ENCODE data around the gene SYNE1. TPM values are rescaled to one million over a fixed set of nuclear protein-coding genes. Genes with fewer than 3 reads are reported as not detected.

Gene SYNE1
- total RNA-seq, 2 experiments from 2014 or later: 29.5 to 35.1 TPM

- Mint-ChIP-seq H3K9me3 (no peaks in the 10 kb centered on the region), H3K27me3 (peaks cover 8% of the 10 kb centered on the region), H3K36me3 (ENCODE audit: low read depth) (no peaks in the 10 kb centered on the region), H3K4me3 (no peak overlapping the region), H3K4me1 (ENCODE audit: low read depth) (no peaks in the 10 kb centered on the region), H3K27ac (no peak overlapping the region)
- ChIA-PET CTCF (interaction anchor here (1.0 kb wide), 1 partner anchor 23 kb away, joined by 4 read pairs; no protein-coding TSS in a partner anchor), POLR2A (no interaction called here)
- intact Hi-C loops (cut with micrococcal nuclease): no loop called here
- TF ChIP-seq CTCF (IDR thresholded peaks at IDR 0.05): no peak
- DNase-seq (no peak), ATAC-seq (no peak)
Observed at GRCh38 chr6:152380351-152380767, 256.8 kb downstream of the SYNE1 start.

GRCh38 chr6:152379423-152379822, 257.7 kb downstream of the SYNE1 start:
- CTCF ChIA-PET: interaction anchor here (1.0 kb wide), 1 partner anchor 22 kb away, joined by 4 read pairs; no protein-coding TSS in a partner anchor
- ATAC-seq (no peak), DNase-seq (no peak)
- Mint-ChIP-seq H3K27me3 (peaks cover 8% of the 10 kb centered on the region), H3K36me3 (ENCODE audit: low read depth) (no peaks in the 10 kb centered on the region), H3K27ac (no peak overlapping the region), H3K4me1 (ENCODE audit: low read depth) (no peaks in the 10 kb centered on the region), H3K9me3 (no peaks in the 10 kb centered on the region), H3K4me3 (no peak overlapping the region)
- POLR2A ChIA-PET: no interaction called here
- no peak for TF ChIP-seq CTCF (IDR thresholded peaks at IDR 0.05)
- intact Hi-C loops (cut with micrococcal nuclease): no loop called here

GRCh38 chr6:152378169-152378568, 259.0 kb downstream of the SYNE1 start:
- Mint-ChIP-seq H3K27ac (no peak overlapping the region), H3K4me3 (no peak overlapping the region), H3K36me3 (ENCODE audit: low read depth) (no peaks in the 10 kb centered on the region), H3K27me3 (peaks cover 2% of the 10 kb centered on the region), H3K4me1 (ENCODE audit: low read depth) (no peaks in the 10 kb centered on the region), H3K9me3 (no peaks in the 10 kb centered on the region)
- CTCF ChIA-PET: no interaction called here
- ATAC-seq (no peak), DNase-seq (no peak)
- POLR2A ChIA-PET: no interaction called here
- TF ChIP-seq CTCF (IDR thresholded peaks at IDR 0.05): no peak
- intact Hi-C loops (cut with micrococcal nuclease): no loop called here

- intact Hi-C loops (cut with micrococcal nuclease): no loop called here
Observed at GRCh38 chr6:152375197-152375596, 262.0 kb downstream of the SYNE1 start.

GRCh38 chr6:152372945-152373344, 264.2 kb downstream of the SYNE1 start:
- no peaks in the 10 kb centered on the region for H3K4me1 Mint-ChIP-seq (ENCODE audit: low read depth)
- DNase-seq: no peak
- no peaks in the 10 kb centered on the region for H3K9me3 Mint-ChIP-seq
- ChIA-PET CTCF (interaction anchor here (0.8 to 1.0 kb wide), 2 partner anchors 22 to 34 kb away, joined by 3 read pairs; no protein-coding TSS in a partner anchor), POLR2A (no interaction called here)
- no peak for TF ChIP-seq CTCF (IDR thresholded peaks at IDR 0.05)
- H3K4me3 Mint-ChIP-seq: no peak overlapping the region
- intact Hi-C loops (cut with micrococcal nuclease): no loop called here
- no peaks in the 10 kb centered on the region for H3K36me3 Mint-ChIP-seq (ENCODE audit: low read depth)
- no peak overlapping the region for H3K27ac Mint-ChIP-seq
- no peak for ATAC-seq
- peaks cover 3% of the 10 kb centered on the region for H3K27me3 Mint-ChIP-seq

More at GRCh38 chr6:152375197-152375596, 262.0 kb downstream of the SYNE1 start:
- no peak for TF ChIP-seq CTCF (IDR thresholded peaks at IDR 0.05)
- DNase-seq (no peak), ATAC-seq (no peak)
- no peaks in the 10 kb centered on the region for H3K9me3 Mint-ChIP-seq
- H3K4me3 Mint-ChIP-seq: no peak overlapping the region
- CTCF ChIA-PET: no interaction called here
- no peaks in the 10 kb centered on the region for H3K36me3 Mint-ChIP-seq (ENCODE audit: low read depth)
- no peaks in the 10 kb centered on the region for H3K4me1 Mint-ChIP-seq (ENCODE audit: low read depth)
- peaks cover 3% of the 10 kb centered on the region for H3K27me3 Mint-ChIP-seq
- no peak overlapping the region for H3K27ac Mint-ChIP-seq
- POLR2A ChIA-PET: no interaction called here

All from activated CD8-positive, alpha-beta T cell treated with anti-CD3 and anti-CD28 coated beads for 36 hours (primary cell).